Psoas muscle (tissue), 8 donors: ENCODE data around the gene FNDC3B. TPM values are rescaled to one million over a fixed set of nuclear protein-coding genes. Genes with fewer than 3 reads are reported as not detected.

Source experiments
- ATAC-seq, 4 donors: fragments of 200-7000 bp; cut with Tn5 transposase; one replicate each; pipeline ENCODE4 v1.9.1; 2020; ENCODE audit warnings: moderate library complexity in 3 of 4, mild to moderate bottlenecking in 2 of 4
- DNase-seq, 2 donors: peaks; one replicate each; pipeline ENCODE4 v3.0.0-alpha.2; 2020
- H3K27ac ChIP-seq: fragments of 200-600 bp; one replicate; pipeline ENCODE4 v1.8.0; 2022
- H3K27me3 ChIP-seq, 3 donors: fragments of 200-600 bp in 1 of 3; one replicate each; pipeline versions ENCODE4 v1.6.1 to v1.8.0; 2013 to 2022; ENCODE audit warnings: low read length in 2 of 3, mild to moderate bottlenecking in 2 of 3, moderate library complexity in 1 of 3; ENCODE audit not compliant: insufficient read depth in 3 of 3
- H3K36me3 ChIP-seq, 2 donors: fragments of 200-600 bp in 1 of 2; one replicate each; pipeline versions ENCODE4 v1.6.1 to v1.8.0; 2013 to 2022; ENCODE audit warnings: low read depth in 1 of 2, mild to moderate bottlenecking in 1 of 2, moderate library complexity in 1 of 2; ENCODE audit not compliant: insufficient read depth in 1 of 2
- H3K4me1 ChIP-seq: fragments of 200-600 bp; one replicate; pipeline ENCODE4 v1.8.0; 2022
- H3K4me3 ChIP-seq: fragments of 200-600 bp; one replicate; pipeline ENCODE4 v1.8.0; 2022; ENCODE audit warnings: mild to moderate bottlenecking
- H3K9me3 ChIP-seq: fragments of 200-600 bp; one replicate; pipeline ENCODE4 v1.8.0; 2022
- CTCF ChIP-seq: fragments of 200-600 bp; IDR thresholded peaks from one replicate; pipeline ENCODE4 v1.8.0; 2022; ENCODE audit warnings: antibody characterized with exemption
- WGBS, 3 donors: extraction: QIAGEN DNeasy Blood & Tissue Kit; methylation state at CpG; one replicate each; pipeline versions ENCODE4 v1.1.6 to v1.1.7; 2013; 5-methylcytosine and 5-hydroxymethylcytosine counted together
- intact Hi-C, 2 donors: fragments of 100-400 bp; cut with DNase I; formaldehyde crosslinking; loops; one replicate each; pipeline versions ENCODE4 v1.11.0 to v1.14.2; 2022
- polyA plus RNA-seq, 3 donors: library from polyadenylated mRNA; stranded (reverse); fragments of 200-250 nt; gene quantifications; one replicate each; pipeline ENCODE4 v1.2.3, GENCODE V29; 2013
- total RNA-seq, 4 donors: library from RNA; stranded (reverse); fragmentation: NEBNext Ultra II Directional in 2 of 4; extraction: Animal tissue kit (Norgen Biotek cat#: 25700) in 2 of 4; gene quantifications; one replicate each; pipeline versions ENCODE4 v1.2.1 to v1.2.4, GENCODE V29; 2021 to 2023
- donor health status: healthy with polysubstance abuse.
- donor health status: DM: no; HTN: no; CAD: no; lungs with moderate emphysema.
- donor health status: Bipolar disorder and iron deficiency.
- donor health status: healthy.
- donor health status: DM: yes; HTN: yes; CAD: no.
- donor health status: DM: no; HTN: no; CAD: no.
- donor health status: DM: no; HTN: no; CAD: no.
- donor health status: DM: yes; HTN: yes; CAD: no.

Gene FNDC3B
- total and polyA plus RNA-seq, 7 donors = 12.4 to 133 (median 50.8) TPM

- Histone ChIP-seq H3K4me3 (no peak overlapping the region), H3K27ac (no peak overlapping the region), H3K4me1 (peaks cover 8% of the 10 kb centered on the region), H3K9me3 (no peaks in the 10 kb centered on the region), H3K27me3 (no peaks in the 10 kb centered on the region), H3K36me3 (peaks cover 4 to 17% of the 10 kb centered on the region in 2 donors)
- WGBS, 3 donors = 26 to 78% (median 42%) methylated on average over 1 of the region's 1 CpG
- no peak for TF ChIP-seq CTCF
- peak; percentile 43 to 85 (median 68) for ATAC-seq
- intact Hi-C loops = no loop called here
- no peak for DNase-seq
Observed at GRCh38 chr3:172229462-172229861, 190.1 kb downstream of the FNDC3B start.

- Histone ChIP-seq H3K9me3 (no peaks in the 10 kb centered on the region), H3K4me1 (peaks cover 13% of the 10 kb centered on the region), H3K4me3 (no peak overlapping the region), H3K27me3 (no peaks in the 10 kb centered on the region), H3K36me3 (peaks cover 4 to 17% of the 10 kb centered on the region in 2 donors), H3K27ac (no peak overlapping the region)
- no peak for DNase-seq
- 92 to 96% (median 95%) methylated on average over 8 of the region's 8 CpGs for WGBS, 3 donors
- ATAC-seq = peak in 1 of 4 donors; percentile 11
- intact Hi-C loops = no loop called here
- no peak for TF ChIP-seq CTCF
Observed at GRCh38 chr3:172231318-172231901, 192.0 kb downstream of the FNDC3B start.

- intact Hi-C loops = no loop called here
- WGBS, 3 donors = 69 to 91% (median 71%) methylated on average over 3 of the region's 3 CpGs
- Histone ChIP-seq H3K4me3 (no peak overlapping the region), H3K9me3 (no peaks in the 10 kb centered on the region), H3K4me1 (peaks cover 8% of the 10 kb centered on the region), H3K27me3 (no peaks in the 10 kb centered on the region), H3K36me3 (peaks cover 4 to 7% of the 10 kb centered on the region in 2 donors), H3K27ac (no peak overlapping the region)
- DNase-seq (no peak), ATAC-seq (no peak)
- TF ChIP-seq CTCF = no peak
Observed at GRCh38 chr3:172232579-172233212, 193.3 kb downstream of the FNDC3B start.

- no peak for TF ChIP-seq CTCF
- Histone ChIP-seq H3K27ac (no peak overlapping the region), H3K4me3 (no peak overlapping the region), H3K4me1 (peaks cover 8% of the 10 kb centered on the region), H3K36me3 (peaks cover 0 to 4% of the 10 kb centered on the region in 2 donors), H3K27me3 (no peaks in the 10 kb centered on the region), H3K9me3 (no peaks in the 10 kb centered on the region)
- WGBS, 3 donors = 72 to 80% (median 72%) methylated on average over 8 of the region's 8 CpGs
- DNase-seq = no peak
- intact Hi-C loops = no loop called here
- ATAC-seq = no peak
Observed at GRCh38 chr3:172233474-172234277, 194.3 kb downstream of the FNDC3B start.
